Skeletal muscle tissue (tissue), 4 donors: ENCODE measurements around the gene ZKSCAN2. TPM values are rescaled to one million over a fixed set of nuclear protein-coding genes. Genes with fewer than 3 reads are reported as not detected.
A peak's percentile ranks its signal among the peaks of the same experiment; 100 is the strongest.

Experiments
- H3K27ac ChIP-seq: one replicate; pipeline ENCODE4 v1.7.0; 2013; ENCODE audit warnings: mild to moderate bottlenecking, low read depth, low read length, inconsistent platforms
- H3K27me3 ChIP-seq, 3 donors: one replicate each; pipeline ENCODE4 v1.7.0; 2013; ENCODE audit warnings: low read length in 3 of 3; ENCODE audit not compliant: control insufficient read depth in 3 of 3, insufficient read depth in 3 of 3
- H3K36me3 ChIP-seq, 3 donors: one replicate each; pipeline ENCODE4 v1.7.0; 2013; ENCODE audit warnings: low read length in 3 of 3; ENCODE audit not compliant: control insufficient read depth in 3 of 3, insufficient read depth in 3 of 3
- H3K4me1 ChIP-seq, 3 donors: one replicate each; pipeline ENCODE4 v1.7.0; 2013; ENCODE audit warnings: low read length in 3 of 3, mild to moderate bottlenecking in 3 of 3; ENCODE audit not compliant: control insufficient read depth in 3 of 3, insufficient read depth in 3 of 3
- H3K4me3 ChIP-seq, 3 donors: one replicate each; pipeline ENCODE4 v1.7.0; 2013; ENCODE audit warnings: low read length in 3 of 3
- H3K9ac ChIP-seq, 3 donors: one replicate each; pipeline ENCODE4 v1.7.0; 2013; ENCODE audit warnings: low read length in 3 of 3, mild to moderate bottlenecking in 3 of 3, moderate library complexity in 2 of 3, low read depth in 1 of 3
- H3K9me3 ChIP-seq, 3 donors: one replicate each; pipeline ENCODE4 v1.7.0; 2013; ENCODE audit warnings: low read length in 3 of 3; ENCODE audit not compliant: control insufficient read depth in 3 of 3
- total RNA-seq: library from RNA; depleted of rRNA; stranded (reverse); fragments of >200 nt; gene quantifications from one replicate; pipeline ENCODE4 v1.2.3, GENCODE V29; 2014
- donor health status: Osteomylitis.

The ZKSCAN2 gene
- total RNA-seq, 1 donor from 2014 or later: 5.2 TPM

DNA sequence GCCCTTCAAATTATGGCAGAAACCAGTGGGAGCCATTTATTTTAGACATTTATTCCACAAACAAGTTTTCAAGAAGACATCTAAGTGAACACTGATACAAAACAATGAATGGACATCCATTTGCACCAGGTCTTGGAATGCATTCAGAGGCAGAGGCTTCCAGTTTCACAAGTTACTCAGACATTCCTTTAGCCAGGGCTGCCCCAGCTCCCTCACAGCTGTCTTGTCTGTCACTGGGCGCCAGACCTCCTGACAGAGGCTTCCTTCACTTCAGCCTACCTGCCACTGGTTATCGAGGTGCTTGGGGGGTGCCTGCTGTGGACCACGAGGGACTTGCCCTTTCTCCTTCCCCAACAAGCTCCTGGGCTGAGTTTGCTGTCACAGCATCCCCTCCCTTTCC lies 21.7 kb downstream of the ZKSCAN2 start:
- Histone ChIP-seq H3K27me3 (no peaks in the 10 kb centered on the region), H3K36me3 (peaks cover 5 to 28% (median 28%) of the 10 kb centered on the region in 3 donors), H3K9me3 (no peaks in the 10 kb centered on the region), H3K4me3 (no peak overlapping the region), H3K27ac (no peak overlapping the region), H3K9ac (no peak overlapping the region), H3K4me1 (no peaks in the 10 kb centered on the region)

DNA sequence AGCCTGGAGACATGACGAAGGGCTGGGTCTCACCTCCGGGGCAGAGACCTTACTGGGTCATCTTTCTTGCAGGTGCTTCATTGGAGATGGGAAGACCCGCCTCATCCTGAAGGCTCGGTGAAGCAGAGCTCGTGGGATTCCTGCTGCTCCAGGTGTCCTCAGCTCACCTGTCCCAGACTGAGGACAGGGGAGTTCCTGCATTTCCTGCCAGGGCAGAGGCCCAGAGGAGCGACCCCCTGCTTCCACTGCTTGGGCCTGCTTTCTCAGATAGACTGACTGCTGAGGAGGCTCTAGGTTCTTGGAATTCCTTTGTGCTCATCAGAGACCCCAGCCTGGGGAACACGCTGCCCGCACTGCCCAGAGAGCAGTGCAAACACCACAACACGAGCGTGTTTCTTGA lies 29.3 kb downstream of the ZKSCAN2 start:
- H3K36me3 ChIP-seq: no peaks in the 10 kb centered on the region
- H3K27ac ChIP-seq: no peak overlapping the region
- no peaks in the 10 kb centered on the region for H3K4me1 ChIP-seq
- no peak overlapping the region for H3K9ac ChIP-seq
- no peak overlapping the region for H3K4me3 ChIP-seq
- H3K9me3 ChIP-seq: no peaks in the 10 kb centered on the region
- H3K27me3 ChIP-seq: no peaks in the 10 kb centered on the region

GRCh38 chr16:25224731-25225319 lies 32.8 kb downstream of the ZKSCAN2 start:
- peaks cover 0 to 3% (median 0%) of the 10 kb centered on the region in 3 donors for H3K27me3 ChIP-seq
- H3K9me3 ChIP-seq: no peaks in the 10 kb centered on the region
- H3K27ac ChIP-seq: no peak overlapping the region
- peak overlapping the region in 1 of 3 donors; percentile 6 for H3K4me3 ChIP-seq
- no peaks in the 10 kb centered on the region for H3K4me1 ChIP-seq
- H3K9ac ChIP-seq: peak overlapping the region in 1 of 3 donors; percentile 8
- no peaks in the 10 kb centered on the region for H3K36me3 ChIP-seq

- Histone ChIP-seq H3K4me1 (no peaks in the 10 kb centered on the region), H3K9me3 (no peaks in the 10 kb centered on the region), H3K27me3 (peaks cover 0 to 3% (median 0%) of the 10 kb centered on the region in 3 donors), H3K9ac (no peak overlapping the region), H3K36me3 (no peaks in the 10 kb centered on the region), H3K27ac (no peak overlapping the region), H3K4me3 (no peak overlapping the region)
Observed at GRCh38 chr16:25223964-25224363, 33.7 kb downstream of the ZKSCAN2 start.

DNA sequence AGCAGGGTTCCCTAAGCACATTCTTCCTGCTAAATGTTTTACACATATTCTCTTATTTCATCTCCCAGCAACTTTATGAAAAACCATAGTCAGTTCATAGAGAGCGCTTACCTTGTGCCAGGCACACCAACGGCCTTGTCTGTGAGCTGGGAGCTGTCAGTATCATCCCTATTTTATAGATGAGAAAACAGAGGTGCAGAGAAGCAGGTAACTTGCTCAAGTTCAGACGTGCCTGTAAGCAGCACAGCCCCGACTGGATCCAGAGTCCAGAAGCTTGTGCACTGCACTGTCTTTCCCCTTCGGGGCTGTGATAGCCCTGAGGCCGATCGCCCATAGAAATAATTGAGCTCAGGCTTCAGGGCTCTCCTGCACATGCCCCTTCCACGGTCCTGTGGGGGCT lies 34.7 kb downstream of the ZKSCAN2 start:
- no peak overlapping the region for H3K27ac ChIP-seq
- H3K9me3 ChIP-seq: no peaks in the 10 kb centered on the region
- H3K27me3 ChIP-seq: peaks cover 0 to 3% (median 0%) of the 10 kb centered on the region in 3 donors
- no peak overlapping the region for H3K4me3 ChIP-seq
- H3K9ac ChIP-seq: no peak overlapping the region
- H3K36me3 ChIP-seq: no peaks in the 10 kb centered on the region
- H3K4me1 ChIP-seq: no peaks in the 10 kb centered on the region

GRCh38 chr16:25219070-25219737 lies 38.4 kb downstream of the ZKSCAN2 start:
- H3K9ac ChIP-seq: no peak overlapping the region
- H3K4me1 ChIP-seq: no peaks in the 10 kb centered on the region
- H3K36me3 ChIP-seq: no peaks in the 10 kb centered on the region
- H3K9me3 ChIP-seq: no peaks in the 10 kb centered on the region
- no peak overlapping the region for H3K27ac ChIP-seq
- H3K27me3 ChIP-seq: peaks cover 0 to 5% (median 5%) of the 10 kb centered on the region in 3 donors
- no peak overlapping the region for H3K4me3 ChIP-seq

DNA sequence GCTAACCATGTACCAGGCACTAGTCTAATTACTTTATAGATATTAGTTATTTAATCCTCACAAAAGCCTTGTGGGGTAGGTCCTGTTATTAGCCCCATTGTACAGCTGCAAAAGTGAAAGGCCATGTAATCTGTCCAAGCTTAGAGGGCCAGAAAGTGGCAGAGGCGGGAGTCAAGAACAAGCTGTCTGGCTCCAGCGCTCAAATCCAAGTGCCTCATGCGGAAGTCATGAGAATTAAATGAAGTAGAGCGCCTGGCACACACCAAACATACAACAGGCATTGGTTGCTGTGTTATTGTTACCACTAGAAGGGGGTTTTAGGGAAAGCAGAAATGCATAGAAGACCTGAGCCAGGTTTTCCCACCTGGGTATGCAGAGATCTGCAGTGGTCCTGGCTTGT lies 39.7 kb downstream of the ZKSCAN2 start:
- peaks cover 0 to 5% (median 5%) of the 10 kb centered on the region in 3 donors for H3K27me3 ChIP-seq
- no peak overlapping the region for H3K4me3 ChIP-seq
- H3K36me3 ChIP-seq: no peaks in the 10 kb centered on the region
- H3K9ac ChIP-seq: no peak overlapping the region
- no peak overlapping the region for H3K27ac ChIP-seq
- no peaks in the 10 kb centered on the region for H3K9me3 ChIP-seq
- no peaks in the 10 kb centered on the region for H3K4me1 ChIP-seq

- H3K27ac ChIP-seq: no peak overlapping the region
- H3K27me3 ChIP-seq: peaks cover 0 to 5% (median 5%) of the 10 kb centered on the region in 3 donors
- H3K4me1 ChIP-seq: no peaks in the 10 kb centered on the region
- H3K4me3 ChIP-seq: no peak overlapping the region
- H3K9me3 ChIP-seq: no peaks in the 10 kb centered on the region
- H3K9ac ChIP-seq: no peak overlapping the region
- H3K36me3 ChIP-seq: no peaks in the 10 kb centered on the region
Observed at GRCh38 chr16:25217112-25217511, 40.5 kb downstream of the ZKSCAN2 start.

- no peak overlapping the region for H3K9ac ChIP-seq
- H3K27me3 ChIP-seq: peaks cover 0 to 5% (median 2%) of the 10 kb centered on the region in 3 donors
- H3K4me1 ChIP-seq: no peaks in the 10 kb centered on the region
- no peaks in the 10 kb centered on the region for H3K9me3 ChIP-seq
- no peak overlapping the region for H3K27ac ChIP-seq
- no peaks in the 10 kb centered on the region for H3K36me3 ChIP-seq
- no peak overlapping the region for H3K4me3 ChIP-seq
Observed at GRCh38 chr16:25213709-25214397, 43.8 kb downstream of the ZKSCAN2 start.

- H3K36me3 ChIP-seq: no peaks in the 10 kb centered on the region
- no peaks in the 10 kb centered on the region for H3K9me3 ChIP-seq
- H3K9ac ChIP-seq: no peak overlapping the region
- H3K27me3 ChIP-seq: peaks cover 0 to 5% (median 2%) of the 10 kb centered on the region in 3 donors
- no peak overlapping the region for H3K27ac ChIP-seq
- no peaks in the 10 kb centered on the region for H3K4me1 ChIP-seq
- H3K4me3 ChIP-seq: no peak overlapping the region
Observed at GRCh38 chr16:25212636-25213035, 45.0 kb downstream of the ZKSCAN2 start.
